Measurements from ENCODE around the gene EXPH5. TPM values are rescaled to one million over a fixed set of nuclear protein-coding genes. Genes with fewer than 3 reads are reported as not detected.

Gene EXPH5, protein sequence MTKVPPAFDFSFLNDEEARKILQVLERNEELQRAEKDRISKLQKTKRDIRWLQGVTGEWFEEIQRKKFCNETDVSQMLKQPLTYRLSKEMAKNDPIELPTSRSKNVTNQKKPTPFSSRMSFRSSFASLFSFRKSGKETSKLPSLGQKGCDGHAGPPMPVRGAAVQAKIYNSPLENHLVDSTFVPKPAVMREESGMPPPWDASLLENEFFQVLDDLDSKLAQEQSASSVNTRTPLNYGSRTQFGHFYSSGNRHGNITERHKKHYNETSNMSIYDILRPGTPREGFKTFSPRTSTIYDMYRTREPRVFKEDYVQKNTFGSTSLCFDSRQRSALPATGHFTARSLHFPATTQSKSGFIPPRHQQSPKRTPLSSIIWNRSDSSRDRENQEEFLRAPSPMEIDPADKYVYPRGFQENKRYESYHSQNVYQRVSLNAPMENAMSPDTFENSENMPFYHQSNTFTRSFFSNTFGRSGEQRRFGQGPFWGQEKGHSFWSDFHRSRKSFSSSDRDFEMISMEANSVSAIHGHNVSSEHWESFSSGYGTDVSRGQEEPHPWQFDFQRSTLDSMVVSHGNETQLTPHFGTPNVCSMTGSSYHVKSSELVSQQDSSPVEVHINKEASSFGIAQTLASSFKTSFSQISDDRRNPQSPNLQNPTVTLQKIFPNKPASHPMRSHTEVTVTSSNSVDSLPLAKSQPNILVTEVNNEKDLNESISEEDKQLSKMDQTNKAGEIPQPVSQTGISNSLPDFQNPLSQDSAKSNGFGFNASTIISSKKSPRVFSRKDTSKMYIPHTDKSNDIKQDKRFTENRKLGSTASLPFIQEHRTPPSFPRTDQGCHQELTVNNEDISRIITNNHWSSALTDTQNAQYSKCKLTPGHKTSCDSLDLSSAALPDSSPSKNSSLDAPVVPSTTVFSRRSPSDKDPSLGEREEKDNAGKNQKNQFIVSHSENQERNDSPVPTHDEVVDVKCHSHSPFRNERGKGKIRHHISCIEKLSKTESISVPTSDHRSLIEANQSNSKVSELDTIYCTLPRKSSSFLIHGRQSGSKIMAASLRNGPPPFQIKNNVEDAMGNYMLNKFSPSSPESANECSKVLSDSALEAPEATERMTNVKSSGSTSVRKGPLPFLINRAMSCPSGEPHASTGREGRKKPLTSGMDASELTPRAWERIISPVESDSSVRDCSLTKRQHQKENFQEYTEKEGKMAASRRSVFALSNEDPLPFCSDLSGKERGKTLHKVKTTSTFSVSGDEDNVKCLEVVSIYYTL (N-terminal part only)
- total RNA-seq: under 0.01 and 0.15 TPM in 2 replicates

DNA sequence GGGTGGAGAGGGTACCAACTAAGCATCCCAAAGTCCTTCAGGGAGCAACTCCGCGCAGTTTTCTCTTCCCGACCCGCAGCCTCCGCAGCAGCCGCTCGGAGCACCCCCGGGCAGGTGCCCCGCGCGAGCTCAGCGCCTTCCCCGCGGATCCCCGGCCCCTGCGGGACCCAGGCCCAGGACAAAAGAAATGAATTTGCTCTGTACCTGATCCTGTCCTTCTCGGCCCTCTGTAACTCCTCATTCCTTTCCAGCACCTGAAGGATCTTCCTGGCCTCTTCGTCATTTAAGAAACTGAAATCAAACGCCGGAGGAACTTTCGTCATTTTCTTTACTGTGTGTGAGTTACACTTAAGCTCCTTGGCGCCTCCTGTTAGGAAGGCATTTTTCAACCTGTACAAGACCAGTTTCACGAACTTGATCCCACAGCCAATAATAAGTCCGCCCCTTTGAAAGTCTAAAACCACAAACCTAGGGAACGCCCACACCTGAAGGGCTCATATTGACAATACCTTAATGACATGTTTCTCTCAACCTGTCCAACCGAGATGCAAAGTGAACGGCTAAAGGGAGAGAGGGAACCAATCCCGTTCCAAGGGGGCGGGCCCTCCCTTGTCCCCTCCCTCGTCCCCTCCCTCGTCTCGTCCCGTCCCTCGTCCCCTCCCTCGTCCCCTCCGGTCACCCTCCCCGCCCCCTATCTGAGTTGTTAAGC, at the start of gene EXPH5:
EXPH5 (minus strand) TSS at position 555 of the 709 bp plus-strand sequence; CDS start at position 323, 232 bp downstream.

DNA sequence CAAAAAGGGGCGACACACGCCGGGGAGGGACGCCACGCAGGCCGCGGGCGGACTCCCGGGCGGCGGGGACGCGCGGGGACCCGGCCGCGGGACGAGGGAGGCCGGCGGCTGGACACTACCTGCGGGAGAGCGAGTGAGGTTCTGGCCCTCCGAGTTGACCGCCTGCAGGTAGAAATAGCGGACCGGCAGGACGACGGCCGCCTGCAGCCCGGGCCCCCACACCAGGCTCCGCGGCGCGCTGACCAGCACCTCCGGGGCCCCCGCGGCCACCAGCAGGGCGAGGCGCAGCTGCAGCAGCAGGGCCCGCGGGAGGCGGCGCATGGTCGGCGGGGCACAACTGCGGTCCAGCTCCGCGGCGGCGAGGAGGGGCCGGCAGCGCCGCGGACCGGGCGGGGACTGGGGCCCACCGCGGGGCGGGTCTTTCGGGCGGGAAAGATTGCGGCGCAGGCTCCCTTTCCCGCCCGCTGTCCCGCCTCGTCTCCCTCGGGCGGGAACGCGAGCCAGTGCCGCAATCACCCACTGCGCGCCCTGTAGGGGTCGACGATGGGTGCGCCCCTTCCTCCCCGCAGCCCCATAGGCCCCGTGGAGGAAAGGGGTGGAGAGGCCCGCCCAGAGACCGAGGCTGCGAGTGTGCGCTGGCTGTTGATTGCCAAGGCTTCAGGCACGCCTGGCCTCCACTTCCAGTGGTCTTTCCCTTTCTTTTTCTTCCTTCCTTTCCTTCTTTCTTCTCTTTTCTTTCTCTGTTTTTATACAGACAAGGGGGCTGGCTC, 95.3 kb downstream of the EXPH5 start, which contains the start of gene POGLUT3:
POGLUT3 (minus strand) TSS at position 339 of the 770 bp plus-strand sequence; CDS start at position 321, 18 bp downstream.

DNA sequence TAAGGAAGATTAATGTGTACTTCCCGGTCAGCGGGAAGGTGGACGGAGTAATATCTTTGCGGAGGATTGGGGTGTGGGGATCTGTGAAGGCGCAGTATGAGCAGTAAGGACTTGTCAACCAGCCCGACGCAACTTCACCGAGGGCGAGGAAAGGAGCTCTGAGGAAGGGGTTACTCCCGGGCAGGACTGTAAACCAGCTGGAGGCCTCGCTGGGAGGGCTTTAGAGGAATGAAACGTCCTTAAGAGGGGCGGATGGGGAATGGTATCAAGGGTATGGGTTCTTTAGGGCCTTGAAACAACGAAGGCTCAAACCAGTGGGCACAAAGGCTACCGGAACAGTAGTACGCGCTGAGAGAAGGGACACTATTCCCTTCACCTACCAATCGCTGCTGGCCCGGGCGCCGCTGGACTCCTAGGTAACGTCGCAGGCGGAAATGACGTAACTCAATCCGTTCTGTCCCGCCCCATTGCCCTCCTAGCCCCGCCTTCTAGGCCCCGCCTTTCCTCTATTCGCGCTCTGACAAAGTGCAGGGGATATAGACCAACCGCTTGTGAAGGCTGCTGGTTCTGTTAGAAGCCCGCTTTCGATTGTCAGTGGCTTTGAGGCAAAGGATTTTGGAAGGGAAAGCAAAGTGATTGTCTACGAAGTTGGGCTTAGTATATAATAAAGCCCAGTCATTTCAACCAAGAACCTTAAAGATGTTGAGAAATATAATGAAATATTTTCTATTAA, 126.3 kb downstream of the EXPH5 start, which contains the start of gene C11orf65:
C11orf65 (minus strand) TSS at position 439 of the 733 bp plus-strand sequence. CDS start 5,970 bp downstream, outside the sequence.

Other genes starting within 250 kb of the EXPH5 start
- 0.67 TPM in 1 of 2 replicates, not detected in the other for gene C11orf65, start 126.2 kb downstream of the EXPH5 start, total RNA-seq
- gene POGLUT3, start 95.4 kb downstream of the EXPH5 start, total RNA-seq: 33.0 and 33.8 TPM in 2 replicates
- 25.8 and 36.0 TPM in 2 replicates for gene DDX10, start 71.3 kb upstream of the EXPH5 start, total RNA-seq